IMR-90 (cell line): ENCODE measurements around the gene CST7. TPM values are rescaled to one million over a fixed set of nuclear protein-coding genes. Genes with fewer than 3 reads are reported as not detected.

Source experiments
- ATAC-seq: fragments of 200-7000 bp; cut with Tn5 transposase; 2 replicates; pipeline ENCODE4 v1.9.1; 2020; ENCODE audit warnings: low read depth, mild to moderate bottlenecking, moderate library complexity
- BruUV-seq: library from RNA; stranded (reverse); fragments of 400-500 nt; replicated peaks from 2 replicates; lab custom pipeline; 2021; lab: Mats Ljungman, UMichigan
- CTCF ChIA-PET: fragments of 300-600 bp; formaldehyde crosslinking; extraction: SDS; loops from one replicate; lab custom pipeline; 2021; ENCODE audit warnings: antibody characterized with exemption; lab: Yijun Ruan, JAX
- POLR2A ChIA-PET: fragments of 300-600 bp; sonication (Branson Sonifier 250); formaldehyde crosslinking; loops from one replicate; lab custom pipeline; 2022; ENCODE audit warnings: antibody characterized with exemption; ENCODE audit not compliant: unreplicated experiment; lab: Charles Lee
- DNase-seq: peaks from one replicate; pipeline ENCODE4 v3.0.0; 2013
- H2AFZ ChIP-seq: replicated peaks from 2 replicates; pipeline ENCODE3; 2013; ENCODE audit warnings: low read length, mild to moderate bottlenecking; ENCODE audit not compliant: poor library complexity
- H2AK5ac ChIP-seq: 2 replicates; pipeline ENCODE4 v1.6.1; 2013; ENCODE audit warnings: low read depth, low read length, inconsistent platforms
- H2AK9ac ChIP-seq: replicated peaks from 2 replicates; pipeline ENCODE3; 2013; ENCODE audit warnings: mild to moderate bottlenecking, low read depth, low read length, moderate library complexity; ENCODE audit not compliant: poor library complexity
- H2BK120ac ChIP-seq: 2 replicates; pipeline ENCODE4 v1.6.1; 2013; ENCODE audit warnings: low read depth, low read length, inconsistent platforms
- H2BK15ac ChIP-seq: 3 replicates; pipeline ENCODE4 v1.6.1; 2013; ENCODE audit warnings: low read depth, low read length, inconsistent platforms
- H2BK20ac ChIP-seq: 2 replicates; pipeline ENCODE4 v1.6.1; 2013; ENCODE audit warnings: low read depth, mild to moderate bottlenecking, inconsistent platforms, low read length, moderate library complexity
- H2BK5ac ChIP-seq: 2 replicates; pipeline ENCODE4 v1.6.1; 2013; ENCODE audit warnings: mild to moderate bottlenecking, low read depth, low read length, inconsistent platforms; ENCODE audit not compliant: poor library complexity, severe bottlenecking
- H3K14ac ChIP-seq: replicated peaks from 2 replicates; pipeline ENCODE4 v1.6.1; 2013; ENCODE audit warnings: low read depth, low read length, inconsistent platforms
- H3K18ac ChIP-seq: 2 replicates; pipeline ENCODE4 v1.6.1; 2013; ENCODE audit warnings: low read depth, low read length, control low read depth
- H3K23ac ChIP-seq: 2 replicates; pipeline ENCODE4 v1.6.1; 2013; ENCODE audit warnings: low read depth, low read length, inconsistent platforms
- H3K27ac ChIP-seq: 2 replicates; pipeline ENCODE4 v1.5.1; 2013; ENCODE audit warnings: mild to moderate bottlenecking, control low read depth, low read length; ENCODE audit not compliant: insufficient read depth
- H3K27me3 ChIP-seq: 2 replicates; pipeline ENCODE4 v1.6.1; 2013; ENCODE audit warnings: low read length; ENCODE audit not compliant: control insufficient read depth, insufficient read depth
- H3K36me3 ChIP-seq: 2 replicates; pipeline ENCODE4 v1.6.1; 2013; ENCODE audit warnings: low read length, mixed read lengths; ENCODE audit not compliant: control insufficient read depth, insufficient read depth
- H3K4ac ChIP-seq: 2 replicates; pipeline ENCODE4 v1.6.1; 2013; ENCODE audit warnings: low read depth, low read length, inconsistent platforms
- H3K4me1 ChIP-seq: 2 replicates; pipeline ENCODE4 v1.6.1; 2013; ENCODE audit warnings: low read length, mixed read lengths; ENCODE audit not compliant: control insufficient read depth, insufficient read depth
- H3K4me2 ChIP-seq: 2 replicates; pipeline ENCODE4 v1.6.1; 2013; ENCODE audit warnings: low read depth, mild to moderate bottlenecking, control low read depth, low read length, moderate library complexity
- H3K4me3 ChIP-seq: 2 replicates; pipeline ENCODE4 v1.5.1; 2013; ENCODE audit warnings: low read depth, mild to moderate bottlenecking, control low read depth, low read length, moderate library complexity; ENCODE audit not compliant: insufficient read depth
- H3K56ac ChIP-seq: 2 replicates; pipeline ENCODE4 v1.6.1; 2013; ENCODE audit warnings: low read length, inconsistent platforms; ENCODE audit not compliant: insufficient read depth; ENCODE audit errors: extremely low read depth
- H3K79me1 ChIP-seq, 2 experiments: 2 replicates each; pipeline ENCODE4 v1.6.1; 2013; ENCODE audit warnings: low read length in 2 of 2, inconsistent platforms in 1 of 2, low read depth in 1 of 2
- H3K9ac ChIP-seq: 2 replicates; pipeline ENCODE4 v1.6.1; 2013; ENCODE audit warnings: low read depth, low read length, control low read depth
- H3K9me1 ChIP-seq: 2 replicates; pipeline ENCODE4 v1.6.1; 2013; ENCODE audit warnings: low read length, inconsistent platforms; ENCODE audit not compliant: insufficient read depth
- H3K9me3 ChIP-seq: 2 replicates; pipeline ENCODE4 v1.6.1; 2013; ENCODE audit warnings: low read length; ENCODE audit not compliant: control insufficient read depth, insufficient read depth
- H4K20me1 ChIP-seq: 2 replicates; pipeline ENCODE4 v1.6.1; 2013; ENCODE audit warnings: low read length, inconsistent platforms; ENCODE audit not compliant: insufficient read depth
- H4K5ac ChIP-seq: 2 replicates; pipeline ENCODE4 v1.6.1; 2013; ENCODE audit warnings: mild to moderate bottlenecking, low read depth, low read length, control low read depth
- H4K8ac ChIP-seq, 2 experiments: 2 replicates each; pipeline ENCODE4 v1.6.1; 2013; ENCODE audit warnings: low read depth in 2 of 2, low read length in 2 of 2, control low read depth in 1 of 2, inconsistent platforms in 1 of 2
- H4K91ac ChIP-seq: 2 replicates; pipeline ENCODE4 v1.6.1; 2013; ENCODE audit warnings: low read depth, low read length, inconsistent platforms; ENCODE audit not compliant: insufficient read depth
- USF2 ChIP-seq: fragments of 150-350 bp; IDR thresholded peaks from 2 replicates; pipeline ENCODE4 v1.6.1; 2017; ENCODE audit warnings: mild to moderate bottlenecking, antibody characterized with exemption, low read length, low read depth
- WGBS, 2 experiments: methylation state at CpG; one replicate each; pipeline versions ENCODE4 v1.1.5 to v1.1.7; 2013; ENCODE audit warnings: missing lambda C conversion rate in 2 of 2; ENCODE audit not compliant: insufficient read length in 1 of 2; ENCODE audit errors: extremely low coverage in 2 of 2; 5-methylcytosine and 5-hydroxymethylcytosine counted together
- dilution Hi-C: fragments of 300-500 bp; cut with HindIII; formaldehyde crosslinking; loops from one replicate; pipeline ENCODE4 v1.14.3; 2018; ENCODE audit warnings: low sequenced_read_pairs; ENCODE audit not compliant: unreplicated experiment
- in situ Hi-C: fragments of 300-500 bp; cut with MboI; formaldehyde crosslinking; loops from 3 replicates; pipeline ENCODE4 v1.14.3; 2019; ENCODE audit warnings: low sequenced_read_pairs, inconsistent platforms, mixed read lengths
- intact Hi-C: fragments of 100-400 bp; cut with micrococcal nuclease; formaldehyde crosslinking; loops from 2 replicates; pipeline ENCODE4 v1.10.0; 2022
- polyA plus RNA-seq, 3 experiments: library from polyadenylated mRNA; depleted of rRNA; stranded (reverse); fragments of >200 nt; gene quantifications; 2 replicates each; pipeline ENCODE4 v1.2.3, GENCODE V29; 2012; ENCODE audit warnings: low replicate concordance in 1 of 3
- total RNA-seq: library from RNA; depleted of rRNA; stranded (reverse); fragments of >200 nt; gene quantifications from 2 replicates; pipeline ENCODE4 v1.2.3, GENCODE V29; 2012

The CST7 gene
- total and polyA plus RNA-seq, 2 of the 4 experiments (the other 2 are of a cell fraction), result not detected

GRCh38 chr20:24984961-24985640 is 36.0 kb downstream of the CST7 start:
- dilution Hi-C loops, result no loop called here
- H3K9me1 ChIP-seq, result peaks cover 7% of the 10 kb centered on the region; the same call in 1 of the 2 replicates
- H3K36me3 ChIP-seq, result peaks cover 10% of the 10 kb centered on the region
- no peak overlapping the region for H3K18ac ChIP-seq
- no peak overlapping the region for H4K91ac ChIP-seq
- no peak overlapping the region for H3K4me2 ChIP-seq
- ATAC-seq, result no peak
- no peak overlapping the region for H2BK20ac ChIP-seq
- no peak overlapping the region for H3K56ac ChIP-seq
- POLR2A ChIA-PET, result no interaction called here
- no peaks in the 10 kb centered on the region for H3K4me1 ChIP-seq
- intact Hi-C loops, result no loop called here
- H2BK120ac ChIP-seq, result no peak overlapping the region
- H3K14ac ChIP-seq, result no peak overlapping the region
- in situ Hi-C loops, result loop anchor here (25.0 kb wide), 3 partner anchors 602 to 877 kb away; partner anchors contain the start of genes NINL and ZNF337
- H3K27me3 ChIP-seq, result no peaks in the 10 kb centered on the region
- H3K4me3 ChIP-seq, result no peak overlapping the region
- no peak overlapping the region for H3K4ac ChIP-seq
- H2AK5ac ChIP-seq, result no peak overlapping the region
- WGBS, 2 experiments, result no CpG with 5 or more reads among the region's 3 CpGs
- H3K9ac ChIP-seq, result no peak overlapping the region
- no peak for DNase-seq
- H2AFZ ChIP-seq, result no peak overlapping the region
- no TSS peak for BruUV-seq
- peaks cover 2% of the 10 kb centered on the region for H4K20me1 ChIP-seq
- peaks cover 4% of the 10 kb centered on the region; the same call in 1 of the 2 replicates for H3K9me3 ChIP-seq
- no peak overlapping the region for H3K27ac ChIP-seq
- TF ChIP-seq USF2, result no peak
- CTCF ChIA-PET, result no interaction called here
- peaks cover 42 to 44% of the 10 kb centered on the region in 2 experiments for H3K79me1 ChIP-seq
- H3K23ac ChIP-seq, result no peak overlapping the region
- H2AK9ac ChIP-seq, result no peak overlapping the region
- H4K5ac ChIP-seq, result no peak overlapping the region
- no peak overlapping the region for H2BK15ac ChIP-seq
- H2BK5ac ChIP-seq, result no peak overlapping the region
- no peak overlapping the region for H4K8ac ChIP-seq
